SK-N-SH treated with all-trans-retinoic acid at 6 μM for 48 hours (cell line): Measurements from ENCODE around the gene RND2.

ENCODE experiments used
- CSDC2 ChIP-seq: fragments of 250-450 bp; sonication (Bioruptor Pico); IDR thresholded peaks from 2 replicates; pipeline ENCODE4 v1.5.0; 2020; ENCODE audit warnings: mild to moderate bottlenecking, moderate library complexity
- OSR1 ChIP-seq: fragments of 250-450 bp; sonication (Bioruptor Pico); IDR thresholded peaks from 2 replicates; pipeline ENCODE4 v1.8.0; 2022; ENCODE audit warnings: moderate library complexity, mild to moderate bottlenecking, inconsistent platforms
- ZC3H10 ChIP-seq: fragments of 250-450 bp; sonication (Bioruptor Pico); IDR thresholded peaks from 2 replicates; pipeline ENCODE4 v1.5.1; 2021; ENCODE audit warnings: mild to moderate bottlenecking, moderate library complexity
- ZFP3 ChIP-seq: fragments of 250-450 bp; sonication (Bioruptor Pico); IDR thresholded peaks from 2 replicates; pipeline ENCODE4 v1.5.0; 2020; ENCODE audit warnings: mild to moderate bottlenecking, moderate library complexity
- TF ChIP-seq, protein P1 (sequence below): fragments of 250-450 bp; sonication (Bioruptor Pico); IDR thresholded peaks from 2 replicates; pipeline ENCODE4 v1.8.0; 2020; ENCODE audit warnings: mild to moderate bottlenecking, moderate library complexity, borderline replicate concordance
- TF ChIP-seq, protein P2 (sequence below): fragments of 250-450 bp; sonication (Bioruptor Pico); IDR thresholded peaks from 2 replicates; pipeline ENCODE4 v1.5.1; 2020; ENCODE audit warnings: low read depth, mild to moderate bottlenecking, moderate library complexity

DNA sequence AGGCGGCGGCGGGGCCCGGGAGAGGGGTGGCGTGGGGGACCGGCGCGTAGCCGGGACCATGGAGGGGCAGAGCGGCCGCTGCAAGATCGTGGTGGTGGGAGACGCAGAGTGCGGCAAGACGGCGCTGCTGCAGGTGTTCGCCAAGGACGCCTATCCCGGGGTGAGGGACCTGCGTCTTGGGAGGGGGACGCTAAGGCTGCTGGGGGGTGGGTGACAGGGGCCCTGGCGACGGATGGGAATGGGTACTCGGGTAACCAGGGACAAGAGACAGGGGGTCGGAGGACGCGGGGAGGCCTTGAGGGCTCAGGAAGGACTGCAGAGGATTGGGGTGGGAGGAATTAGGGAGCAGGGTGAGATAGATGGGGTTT lies 243 bp downstream of the RND2 start:
- TF ChIP-seq, protein P1, sequence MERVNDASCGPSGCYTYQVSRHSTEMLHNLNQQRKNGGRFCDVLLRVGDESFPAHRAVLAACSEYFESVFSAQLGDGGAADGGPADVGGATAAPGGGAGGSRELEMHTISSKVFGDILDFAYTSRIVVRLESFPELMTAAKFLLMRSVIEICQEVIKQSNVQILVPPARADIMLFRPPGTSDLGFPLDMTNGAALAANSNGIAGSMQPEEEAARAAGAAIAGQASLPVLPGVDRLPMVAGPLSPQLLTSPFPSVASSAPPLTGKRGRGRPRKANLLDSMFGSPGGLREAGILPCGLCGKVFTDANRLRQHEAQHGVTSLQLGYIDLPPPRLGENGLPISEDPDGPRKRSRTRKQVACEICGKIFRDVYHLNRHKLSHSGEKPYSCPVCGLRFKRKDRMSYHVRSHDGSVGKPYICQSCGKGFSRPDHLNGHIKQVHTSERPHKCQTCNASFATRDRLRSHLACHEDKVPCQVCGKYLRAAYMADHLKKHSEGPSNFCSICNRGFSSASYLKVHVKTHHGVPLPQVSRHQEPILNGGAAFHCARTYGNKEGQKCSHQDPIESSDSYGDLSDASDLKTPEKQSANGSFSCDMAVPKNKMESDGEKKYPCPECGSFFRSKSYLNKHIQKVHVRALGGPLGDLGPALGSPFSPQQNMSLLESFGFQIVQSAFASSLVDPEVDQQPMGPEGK (CRISPR knock-in tag), result no peak
- TF ChIP-seq ZC3H10 (CRISPR knock-in tag) (no peak), OSR1 (CRISPR knock-in tag) (no peak), ZFP3 (CRISPR knock-in tag) (no peak), CSDC2 (CRISPR knock-in tag) (no peak)
- TF ChIP-seq, protein P2, sequence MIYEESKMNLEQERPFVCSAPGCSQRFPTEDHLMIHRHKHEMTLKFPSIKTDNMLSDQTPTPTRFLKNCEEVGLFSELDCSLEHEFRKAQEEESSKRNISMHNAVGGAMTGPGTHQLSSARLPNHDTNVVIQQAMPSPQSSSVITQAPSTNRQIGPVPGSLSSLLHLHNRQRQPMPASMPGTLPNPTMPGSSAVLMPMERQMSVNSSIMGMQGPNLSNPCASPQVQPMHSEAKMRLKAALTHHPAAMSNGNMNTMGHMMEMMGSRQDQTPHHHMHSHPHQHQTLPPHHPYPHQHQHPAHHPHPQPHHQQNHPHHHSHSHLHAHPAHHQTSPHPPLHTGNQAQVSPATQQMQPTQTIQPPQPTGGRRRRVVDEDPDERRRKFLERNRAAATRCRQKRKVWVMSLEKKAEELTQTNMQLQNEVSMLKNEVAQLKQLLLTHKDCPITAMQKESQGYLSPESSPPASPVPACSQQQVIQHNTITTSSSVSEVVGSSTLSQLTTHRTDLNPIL (CRISPR knock-in tag), result no peak
